SU-DHL-6 (cell line): ENCODE results near the gene SIGLEC1.

Source experiments
- H2AFZ ChIP-seq: fragments of 200-600 bp; sonication (generic); 2 replicates; pipeline ENCODE4 v1.6.1; 2014; ENCODE audit warnings: low read depth, mild to moderate bottlenecking, moderate library complexity, mixed read lengths, antibody characterized with exemption, low read length; ENCODE audit not compliant: severe bottlenecking
- H3F3A ChIP-seq: fragments of 200-600 bp; shearing (Covaris generic); 2 replicates; pipeline ENCODE4 v1.6.0; 2016; ENCODE audit warnings: antibody characterized with exemption, mild to moderate bottlenecking; ENCODE audit not compliant: insufficient read depth
- H3K27ac ChIP-seq: fragments of 200-600 bp; sonication (generic); 2 replicates; pipeline ENCODE4 v1.5.1; 2016; ENCODE audit warnings: low read depth, mild to moderate bottlenecking, low read length, moderate library complexity, mixed read lengths
- H3K27me3 ChIP-seq: fragments of 200-600 bp; sonication (generic), shearing (Covaris generic); 2 replicates; pipeline ENCODE4 v1.6.0; 2014; ENCODE audit warnings: mild to moderate bottlenecking, low read length
- H3K36me3 ChIP-seq: fragments of 200-600 bp; sonication (generic); 2 replicates; pipeline ENCODE4 v1.6.1; 2014; ENCODE audit warnings: mild to moderate bottlenecking, low read length, mixed read lengths
- H3K4me2 ChIP-seq: fragments of 300-600, 200-600 bp; shearing (Covaris generic), sonication (generic); 2 replicates; pipeline ENCODE4 v1.6.0; 2014; ENCODE audit warnings: low read length, low read depth, mild to moderate bottlenecking; ENCODE audit not compliant: poor library complexity, severe bottlenecking
- H3K4me3 ChIP-seq: fragments of 200-600 bp; sonication (generic); 2 replicates; pipeline ENCODE4 v1.5.1; 2014; ENCODE audit warnings: antibody characterized with exemption, low read length, mild to moderate bottlenecking, mixed read lengths; ENCODE audit not compliant: insufficient read depth, poor library complexity, severe bottlenecking
- H3K79me2 ChIP-seq: fragments of 200-600 bp; sonication (generic); 2 replicates; pipeline ENCODE4 v1.6.1; 2014; ENCODE audit warnings: mild to moderate bottlenecking, low read length, moderate library complexity; ENCODE audit not compliant: insufficient read depth
- H3K9ac ChIP-seq: fragments of 200-600 bp; sonication (generic); 2 replicates; pipeline ENCODE4 v1.7.0; 2014; ENCODE audit warnings: mild to moderate bottlenecking, low read length
- H3K9me2 ChIP-seq: fragments of 200-600 bp; sonication (generic); replicated peaks from 2 replicates; pipeline ENCODE4 v1.6.1; 2014; ENCODE audit warnings: low read length; ENCODE audit not compliant: insufficient read depth
- H3K9me3 ChIP-seq: fragments of 200-600 bp; sonication (generic); 2 replicates; pipeline ENCODE4 v1.6.1; 2014; ENCODE audit warnings: low read length, mixed read lengths; ENCODE audit not compliant: insufficient read depth
- H4K20me1 ChIP-seq: fragments of 200-600 bp; sonication (generic); 2 replicates; pipeline ENCODE4 v1.6.1; 2014; ENCODE audit warnings: low read depth, mild to moderate bottlenecking, antibody characterized with exemption, low read length, moderate library complexity, mixed read lengths
- CTCF ChIP-seq: fragments of 200-600 bp; sonication (generic); IDR thresholded peaks from one replicate; pipeline ENCODE4 v1.5.1; 2017; ENCODE audit warnings: antibody characterized with exemption, mild to moderate bottlenecking, low read length, moderate library complexity; ENCODE audit not compliant: insufficient read depth, poor library complexity, severe bottlenecking
- EZH2phosphoT487 ChIP-seq: fragments of 200-600 bp; sonication (generic), shearing (Covaris generic); conservative IDR thresholded peaks from 2 replicates; pipeline ENCODE4 v1.6.1; 2018; ENCODE audit warnings: mild to moderate bottlenecking, antibody characterized with exemption, low read length, moderate library complexity, mixed read lengths

The SIGLEC1 gene

GRCh38 chr20:3759316-3759823 is 47.0 kb upstream of the SIGLEC1 start:
- H4K20me1 ChIP-seq, result no peaks in the 10 kb centered on the region
- H3K36me3 ChIP-seq, result no peaks in the 10 kb centered on the region
- no peak overlapping the region for H2AFZ ChIP-seq

GRCh38 chr20:3758566-3758965 is 46.2 kb upstream of the SIGLEC1 start:
- Histone ChIP-seq H3K4me3 (no peak overlapping the region), H3K79me2 (peaks cover 18% of the 10 kb centered on the region), H3K4me2 (no peak overlapping the region), H3K9ac (no peak overlapping the region), H2AFZ (no peak overlapping the region), H3K9me3 (no peaks in the 10 kb centered on the region), H3F3A (no peaks in the 10 kb centered on the region), H3K9me2 (no peaks in the 10 kb centered on the region), H3K27me3 (no peaks in the 10 kb centered on the region), H3K36me3 (no peaks in the 10 kb centered on the region), H3K27ac (no peak overlapping the region), H4K20me1 (no peaks in the 10 kb centered on the region)
- no peak for TF ChIP-seq EZH2phosphoT487
- TF ChIP-seq CTCF, result no peak

More at GRCh38 chr20:3759316-3759823, 47.0 kb upstream of the SIGLEC1 start:
- Histone ChIP-seq H3K9me2 (no peaks in the 10 kb centered on the region), H3K27me3 (no peaks in the 10 kb centered on the region), H3K79me2 (peaks cover 20% of the 10 kb centered on the region), H3K27ac (no peak overlapping the region), H3K4me3 (no peak overlapping the region), H3K9me3 (no peaks in the 10 kb centered on the region), H3K9ac (no peak overlapping the region), H3F3A (no peaks in the 10 kb centered on the region), H3K4me2 (no peak overlapping the region)
- no peak for TF ChIP-seq CTCF
- no peak for TF ChIP-seq EZH2phosphoT487

- Histone ChIP-seq H3K9me2 (no peaks in the 10 kb centered on the region), H3K4me3 (no peak overlapping the region), H3K27ac (no peak overlapping the region), H3F3A (no peaks in the 10 kb centered on the region), H3K9ac (no peak overlapping the region), H2AFZ (no peak overlapping the region), H3K36me3 (no peaks in the 10 kb centered on the region), H3K79me2 (peaks cover 18% of the 10 kb centered on the region), H3K27me3 (no peaks in the 10 kb centered on the region), H3K4me2 (no peak overlapping the region), H4K20me1 (no peaks in the 10 kb centered on the region; the same call in 1 of the 2 replicates), H3K9me3 (no peaks in the 10 kb centered on the region)
- no peak for TF ChIP-seq CTCF
- no peak for TF ChIP-seq EZH2phosphoT487
Observed at GRCh38 chr20:3757268-3757667, 44.9 kb upstream of the SIGLEC1 start.
